ENCODE results near the gene TRIM62. TPM values are rescaled to one million over a fixed set of nuclear protein-coding genes. Genes with fewer than 3 reads are reported as not detected.
A peak's percentile ranks its signal among the peaks of the same experiment; 100 is the strongest.
"Not testable (repeated sequence)": the region's sequence is repeated elsewhere in the genome, so short reads cannot be mapped to it uniquely, and the experiment has no call there.

Gene TRIM62
- total RNA-seq, 1 experiment from 2014 or later = 13.5 TPM

GRCh38 chr1:33147275-33147996 is 34.4 kb downstream of the TRIM62 start:
- no peak for DNase-seq (ENCODE audit: low read depth, low spot score)
- in situ Hi-C loops (cut with HindIII; ENCODE audit: low pct_unique_long_range_greater_than_20kb, low sequenced_read_pairs) = no loop called here

- DNase-seq (ENCODE audit: low read depth, low spot score) = no peak
- in situ Hi-C loops (cut with HindIII; ENCODE audit: low pct_unique_long_range_greater_than_20kb, low sequenced_read_pairs) = no loop called here
These were observed 35.8 kb downstream of the TRIM62 start for GRCh38 chr1:33146003-33146402.

GRCh38 chr1:33143698-33144097 is 38.1 kb downstream of the TRIM62 start:
- in situ Hi-C loops (cut with HindIII; ENCODE audit: low pct_unique_long_range_greater_than_20kb, low sequenced_read_pairs) = no loop called here
- DNase-seq (ENCODE audit: low read depth, low spot score) = no peak

DNA sequence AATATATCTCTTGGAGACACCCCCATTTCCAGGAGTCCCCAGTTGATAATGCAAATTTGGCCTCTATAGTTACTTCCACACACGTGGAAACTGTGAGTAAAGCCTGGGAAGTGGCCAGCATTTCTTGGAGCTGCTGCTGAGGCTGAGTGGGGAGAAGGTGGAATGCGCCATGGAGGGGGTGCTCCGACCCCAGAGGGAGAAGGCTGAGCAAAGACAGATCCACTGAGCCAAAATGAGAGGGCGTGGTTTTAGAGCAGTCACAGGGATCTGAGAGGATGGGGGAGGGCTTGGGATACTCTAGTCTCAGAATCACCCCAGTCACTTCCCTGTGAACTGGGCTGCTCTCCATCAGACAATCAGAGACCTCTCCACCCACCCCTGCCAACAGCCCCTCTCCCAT is 38.7 kb downstream of the TRIM62 start:
- DNase-seq (ENCODE audit: low read depth, low spot score) = no peak
- in situ Hi-C loops (cut with HindIII; ENCODE audit: low pct_unique_long_range_greater_than_20kb, low sequenced_read_pairs) = no loop called here

GRCh38 chr1:33142483-33143064 is 39.3 kb downstream of the TRIM62 start:
- in situ Hi-C loops (cut with HindIII; ENCODE audit: low pct_unique_long_range_greater_than_20kb, low sequenced_read_pairs) = no loop called here
- DNase-seq (ENCODE audit: low read depth, low spot score) = no peak

- in situ Hi-C loops (cut with HindIII; ENCODE audit: low pct_unique_long_range_greater_than_20kb, low sequenced_read_pairs) = no loop called here
These were observed 40.1 kb downstream of the TRIM62 start for GRCh38 chr1:33141781-33142180.

DNA sequence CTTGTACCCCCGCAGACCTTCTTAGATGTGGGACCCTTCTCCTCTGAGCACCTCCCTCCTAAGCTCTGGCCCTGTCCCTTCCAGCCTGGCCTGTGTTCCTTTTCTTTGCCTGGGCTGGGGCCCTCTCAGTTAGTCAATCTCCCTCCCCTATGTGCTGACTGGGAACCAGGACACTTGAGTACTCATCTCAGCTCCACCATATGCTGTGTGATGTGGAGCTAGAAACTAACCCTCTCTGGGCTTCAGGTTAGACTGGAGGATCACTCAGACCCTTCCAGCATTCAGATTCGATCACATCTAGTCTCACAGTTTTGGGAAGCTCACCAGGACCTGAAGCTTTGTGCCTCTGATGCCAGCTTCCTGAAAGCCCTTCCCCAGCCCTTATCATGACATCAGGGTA is 40.6 kb downstream of the TRIM62 start:
- in situ Hi-C loops (cut with HindIII; ENCODE audit: low pct_unique_long_range_greater_than_20kb, low sequenced_read_pairs) = no loop called here
- DNase-seq (ENCODE audit: low read depth, low spot score) = no peak

More at GRCh38 chr1:33141781-33142180, 40.1 kb downstream of the TRIM62 start:
- no peak for DNase-seq (ENCODE audit: low read depth, low spot score)

- peak; percentile 57 for DNase-seq (ENCODE audit: low read depth, low spot score)
- in situ Hi-C loops (cut with HindIII; ENCODE audit: low pct_unique_long_range_greater_than_20kb, low sequenced_read_pairs) = no loop called here
These were observed 41.4 kb downstream of the TRIM62 start for GRCh38 chr1:33140153-33141149.

GRCh38 chr1:33137800-33138199 is 44.0 kb downstream of the TRIM62 start:
- in situ Hi-C loops (cut with HindIII; ENCODE audit: low pct_unique_long_range_greater_than_20kb, low sequenced_read_pairs) = no loop called here
- DNase-seq (ENCODE audit: low read depth, low spot score) = peak; percentile 59

DNA sequence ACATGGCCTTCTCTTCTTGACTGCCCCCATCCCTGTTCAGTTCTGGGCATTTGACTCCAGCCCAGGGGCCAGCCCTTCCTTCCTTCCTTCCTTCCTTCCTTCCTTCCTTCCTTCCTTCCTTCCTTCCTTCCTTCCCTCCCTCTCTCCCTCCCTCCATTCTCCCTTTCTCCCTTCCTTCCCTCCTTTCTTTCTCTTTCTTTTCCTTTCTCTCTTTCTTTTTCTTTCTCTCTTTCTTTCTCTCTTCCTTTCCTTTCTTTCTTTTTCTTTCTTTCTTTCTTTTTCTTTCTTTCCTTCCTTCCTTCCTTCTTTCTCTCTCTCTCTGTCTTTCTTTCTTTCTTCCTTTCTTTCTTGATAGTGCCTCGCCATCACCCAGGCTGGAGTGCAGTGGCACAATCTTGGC is 45.8 kb downstream of the TRIM62 start:
- DNase-seq (ENCODE audit: low read depth, low spot score); in situ Hi-C loops (cut with HindIII; ENCODE audit: low pct_unique_long_range_greater_than_20kb, low sequenced_read_pairs): not testable (repeated sequence)

GRCh38 chr1:33133478-33134105 is 48.3 kb downstream of the TRIM62 start:
- in situ Hi-C loops (cut with HindIII; ENCODE audit: low pct_unique_long_range_greater_than_20kb, low sequenced_read_pairs) = no loop called here
- DNase-seq (ENCODE audit: low read depth, low spot score) = no peak

GRCh38 chr1:33132549-33132948 is 49.3 kb downstream of the TRIM62 start:
- in situ Hi-C loops (cut with HindIII; ENCODE audit: low pct_unique_long_range_greater_than_20kb, low sequenced_read_pairs) = no loop called here
- no peak for DNase-seq (ENCODE audit: low read depth, low spot score)

- no peak for DNase-seq (ENCODE audit: low read depth, low spot score)
- in situ Hi-C loops (cut with HindIII; ENCODE audit: low pct_unique_long_range_greater_than_20kb, low sequenced_read_pairs) = no loop called here
These were observed 50.7 kb downstream of the TRIM62 start for GRCh38 chr1:33131191-33131590.

GRCh38 chr1:33130297-33130696 is 51.5 kb downstream of the TRIM62 start:
- in situ Hi-C loops (cut with HindIII; ENCODE audit: low pct_unique_long_range_greater_than_20kb, low sequenced_read_pairs) = no loop called here
- no peak for DNase-seq (ENCODE audit: low read depth, low spot score)

GRCh38 chr1:33128781-33129180 is 53.1 kb downstream of the TRIM62 start:
- in situ Hi-C loops (cut with HindIII; ENCODE audit: low pct_unique_long_range_greater_than_20kb, low sequenced_read_pairs) = no loop called here
- DNase-seq (ENCODE audit: low read depth, low spot score) = no peak

DNA sequence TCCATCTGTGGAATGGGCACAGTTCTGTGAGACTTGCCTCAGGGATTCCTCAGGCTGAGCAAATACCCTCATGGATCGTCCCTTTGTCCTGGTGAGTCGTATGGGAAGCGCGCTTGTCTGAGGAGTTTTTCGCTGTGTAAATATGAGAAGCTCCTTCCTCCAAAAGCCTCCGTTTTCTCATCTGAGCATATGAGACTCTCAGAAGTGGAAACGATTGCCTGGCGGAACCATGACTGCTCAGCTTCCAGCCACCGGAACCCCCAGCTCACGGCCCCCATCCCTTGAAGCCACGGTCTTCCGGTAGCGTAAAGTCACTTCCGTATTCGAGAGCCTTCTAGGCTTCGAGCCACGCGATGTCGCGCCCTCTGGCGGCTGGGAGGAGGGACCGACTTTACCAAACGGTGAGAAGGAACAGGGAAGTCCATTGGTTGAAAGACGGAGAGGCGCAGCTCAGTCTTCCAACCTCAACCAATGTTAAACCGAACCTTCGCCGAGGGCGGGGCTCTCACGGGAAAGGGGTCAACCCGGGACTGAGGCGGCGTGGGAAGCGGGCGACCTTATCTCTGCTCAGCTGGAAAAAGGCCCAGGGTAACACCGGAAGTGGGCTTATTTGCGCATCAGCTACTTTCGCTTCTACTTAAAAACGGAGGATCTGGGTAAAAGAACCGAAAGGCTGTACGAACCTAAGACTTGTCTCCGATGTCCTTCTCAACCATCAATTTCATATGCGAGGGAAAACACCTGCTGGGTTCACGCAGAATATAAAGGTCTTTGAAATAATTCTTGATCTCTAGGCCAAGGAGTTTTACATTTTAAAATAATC is 54.6 kb downstream of the TRIM62 start:
- DNase-seq (ENCODE audit: low read depth, low spot score) = peak; percentile 99
- in situ Hi-C loops (cut with HindIII; ENCODE audit: low pct_unique_long_range_greater_than_20kb, low sequenced_read_pairs) = no loop called here

DNA sequence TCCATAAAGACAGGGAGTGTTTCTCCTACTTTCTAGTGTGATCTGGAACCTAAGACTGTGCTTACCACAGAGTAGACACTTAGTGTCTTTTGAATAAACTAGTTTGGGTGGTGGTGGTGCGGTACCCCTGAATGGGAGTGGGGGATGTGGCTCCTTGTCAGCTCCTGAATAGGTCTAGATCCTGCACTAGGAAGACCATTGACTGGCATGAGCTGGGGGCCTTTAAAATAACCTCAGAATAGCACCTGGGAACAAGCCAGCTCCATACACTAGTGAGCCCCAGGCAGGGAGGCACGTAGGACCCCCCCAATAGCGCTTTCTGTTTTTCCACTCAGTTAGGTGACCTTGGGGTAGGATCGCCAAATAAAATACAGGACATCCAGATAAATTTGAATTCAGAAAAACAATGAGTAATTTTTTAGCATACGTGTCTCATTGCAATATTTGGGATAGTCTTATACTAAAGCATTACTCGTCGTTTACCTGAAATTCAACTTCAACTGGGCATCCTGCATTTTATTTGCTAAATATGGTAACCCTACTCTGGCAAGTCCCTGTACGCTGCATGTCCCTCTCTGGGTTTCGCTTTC is 55.3 kb downstream of the TRIM62 start:
- in situ Hi-C loops (cut with HindIII; ENCODE audit: low pct_unique_long_range_greater_than_20kb, low sequenced_read_pairs) = no loop called here
- no peak for DNase-seq (ENCODE audit: low read depth, low spot score)

Measured in SK-MEL-5 (cell line).